HepG2 (cell line): ENCODE measurements around the gene MYD88. TPM values are rescaled to one million over a fixed set of nuclear protein-coding genes. Genes with fewer than 3 reads are reported as not detected.
A peak's percentile ranks its signal among the peaks of the same experiment; 100 is the strongest.

Experiments
- CEBPG ChIP-seq: IDR thresholded peaks from 2 replicates; pipeline ENCODE4 v1.6.1; 2016
- IKZF4 ChIP-seq: sonication (generic); formaldehyde crosslinking; IDR thresholded peaks from 2 replicates; pipeline ENCODE4 v1.5.1; 2020; ENCODE audit warnings: borderline replicate concordance, mild to moderate bottlenecking, low read depth, missing genetic modification reagents; ENCODE audit errors: not compliant biosample characterization
- KDM4B ChIP-seq: sonication (generic); formaldehyde crosslinking; IDR thresholded peaks from 2 replicates; pipeline ENCODE4 v1.4.0; 2020; ENCODE audit warnings: missing genetic modification reagents
- PRMT3 ChIP-seq: sonication (generic); formaldehyde crosslinking; IDR thresholded peaks from 2 replicates; pipeline ENCODE4 v1.8.1; 2022; ENCODE audit warnings: low read depth, mild to moderate bottlenecking, moderate library complexity, missing genetic modification reagents, borderline replicate concordance
- RAD21 ChIP-seq: fragments of 450-650 bp; formaldehyde crosslinking; IDR thresholded peaks from 2 replicates; pipeline ENCODE4 v1.5.0; 2020; ENCODE audit warnings: mild to moderate bottlenecking
- REPIN1 ChIP-seq: sonication (generic); formaldehyde crosslinking; IDR thresholded peaks from 2 replicates; pipeline ENCODE4 v1.8.0; 2022; ENCODE audit warnings: missing genetic modification reagents, low read depth, mild to moderate bottlenecking, borderline replicate concordance
- STAG1 ChIP-seq: sonication (generic); formaldehyde crosslinking; IDR thresholded peaks from 2 replicates; pipeline ENCODE4 v1.4.0; 2020; ENCODE audit warnings: missing genetic modification reagents
- ZBTB7A ChIP-seq: sonication (generic); formaldehyde crosslinking; IDR thresholded peaks from 2 replicates; pipeline ENCODE4 v1.8.0; 2022; ENCODE audit warnings: mild to moderate bottlenecking, missing genetic modification reagents
- ZBTB8A ChIP-seq: sonication (generic); formaldehyde crosslinking; IDR thresholded peaks from 2 replicates; pipeline ENCODE4 v1.4.0; 2020; ENCODE audit warnings: mild to moderate bottlenecking, low read depth, missing genetic modification reagents, borderline replicate concordance
- ZKSCAN5 ChIP-seq: sonication (generic); formaldehyde crosslinking; IDR thresholded peaks from 2 replicates; pipeline ENCODE4 v1.5.1; 2020; ENCODE audit warnings: mild to moderate bottlenecking, missing genetic modification reagents
- ZNF234 ChIP-seq: sonication (generic); formaldehyde crosslinking; conservative IDR thresholded peaks from 2 replicates; pipeline ENCODE4 v1.5.1; 2020; ENCODE audit warnings: mild to moderate bottlenecking, missing genetic modification reagents
- ZNF33B ChIP-seq: sonication (generic); formaldehyde crosslinking; IDR thresholded peaks from 2 replicates; pipeline ENCODE4 v1.5.1; 2020; ENCODE audit warnings: mild to moderate bottlenecking, missing genetic modification reagents
- ZNF607 ChIP-seq: sonication (generic); formaldehyde crosslinking; IDR thresholded peaks from 2 replicates; pipeline ENCODE4 v1.5.1; 2020; ENCODE audit warnings: missing genetic modification reagents, mild to moderate bottlenecking, borderline replicate concordance
- ZSCAN21 ChIP-seq: sonication (generic); formaldehyde crosslinking; IDR thresholded peaks from 2 replicates; pipeline ENCODE4 v1.8.0; 2022; ENCODE audit warnings: mild to moderate bottlenecking, missing genetic modification reagents, moderate library complexity, borderline replicate concordance
- polyA plus RNA-seq, 8 experiments: library from polyadenylated mRNA; depleted of rRNA in 3 of 8; stranded (reverse) in 7 of 8; unstranded in 1 of 8; fragments of >200 nt; fragmentation: Illumina TruSeq in 4 of 8; extraction: Trizol in 4 of 8; gene quantifications; 2 replicates each; pipeline versions ENCODE4 v1.2.1 to v1.2.3, GENCODE V29; 2011 to 2016; ENCODE audit warnings: low read depth in 4 of 8, missing spikeins in 1 of 8, mixed read lengths in 1 of 8; ENCODE audit not compliant: insufficient read depth in 1 of 8
- total RNA-seq, 5 experiments: library from RNA; depleted of rRNA; stranded (reverse); fragments of >200 nt; fragmentation: Illumina TruSeq; extraction: Trizol; gene quantifications; 2 replicates each; pipeline ENCODE4 v1.2.3, GENCODE V29; 2016; ENCODE audit warnings: low read depth in 1 of 5
- TF ChIP-seq, protein P1 (sequence below): sonication (generic); formaldehyde crosslinking; IDR thresholded peaks from 2 replicates; pipeline ENCODE4 v1.4.0; 2020; ENCODE audit warnings: mild to moderate bottlenecking, missing genetic modification reagents
- TF ChIP-seq, protein P2 (sequence below): sonication (generic); formaldehyde crosslinking; IDR thresholded peaks from 2 replicates; pipeline ENCODE4 v1.5.0; 2020; ENCODE audit warnings: mild to moderate bottlenecking, missing genetic modification reagents
- TF ChIP-seq, protein P3 (sequence below): sonication (generic); formaldehyde crosslinking; IDR thresholded peaks from 2 replicates; pipeline ENCODE4 v1.8.1; 2023; ENCODE audit warnings: mild to moderate bottlenecking, inconsistent platforms, moderate library complexity, missing genetic modification reagents, borderline replicate concordance

MYD88 gene
- total and polyA plus RNA-seq, 2 of the 13 experiments (the other 11 are each of a cell fraction or from before 2014, with no cell fraction given) = 7.6 to 32.7 TPM

DNA sequence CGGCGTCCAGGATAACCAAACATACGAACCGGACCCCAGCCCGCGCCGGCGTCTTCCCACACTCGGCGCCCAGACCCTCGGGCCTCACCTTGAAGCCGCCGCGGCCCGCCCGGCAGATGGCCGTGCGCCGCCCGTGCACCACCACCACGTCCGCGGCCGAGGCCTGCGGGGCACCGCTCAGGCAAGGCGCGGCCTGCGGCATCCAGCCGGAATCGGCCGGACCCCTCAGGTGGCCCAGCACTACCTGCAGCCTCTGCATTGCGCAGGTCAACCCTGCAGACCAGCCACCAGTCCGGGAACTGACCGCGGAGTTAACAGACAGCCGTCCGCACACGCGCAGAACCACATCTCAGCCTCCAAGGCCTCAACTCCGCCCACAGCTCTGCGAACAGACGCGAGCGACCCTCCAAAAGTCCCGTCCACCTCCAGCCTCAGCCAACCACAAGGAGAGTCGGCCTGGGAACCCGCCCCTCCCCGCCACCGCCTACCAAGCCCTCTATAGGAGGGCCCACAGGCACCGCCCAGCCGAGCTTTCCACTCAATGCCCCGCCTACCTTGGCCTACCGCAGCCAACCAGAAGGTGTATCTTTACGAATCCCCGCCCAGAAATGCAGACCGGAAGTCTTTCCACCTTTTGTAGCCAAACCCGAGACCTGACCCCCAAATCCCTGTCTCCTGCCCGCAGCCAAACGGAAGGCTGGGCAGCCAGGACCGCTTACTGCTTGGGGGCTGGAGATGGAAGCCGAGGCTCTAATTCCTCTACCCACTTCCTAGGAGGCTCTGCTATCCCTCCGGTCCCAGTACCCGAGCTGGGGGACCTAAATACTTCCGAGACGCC is 1.5 kb upstream of the MYD88 start, which contains the start of gene ACAA1 (continued):
- TF ChIP-seq, protein P1, sequence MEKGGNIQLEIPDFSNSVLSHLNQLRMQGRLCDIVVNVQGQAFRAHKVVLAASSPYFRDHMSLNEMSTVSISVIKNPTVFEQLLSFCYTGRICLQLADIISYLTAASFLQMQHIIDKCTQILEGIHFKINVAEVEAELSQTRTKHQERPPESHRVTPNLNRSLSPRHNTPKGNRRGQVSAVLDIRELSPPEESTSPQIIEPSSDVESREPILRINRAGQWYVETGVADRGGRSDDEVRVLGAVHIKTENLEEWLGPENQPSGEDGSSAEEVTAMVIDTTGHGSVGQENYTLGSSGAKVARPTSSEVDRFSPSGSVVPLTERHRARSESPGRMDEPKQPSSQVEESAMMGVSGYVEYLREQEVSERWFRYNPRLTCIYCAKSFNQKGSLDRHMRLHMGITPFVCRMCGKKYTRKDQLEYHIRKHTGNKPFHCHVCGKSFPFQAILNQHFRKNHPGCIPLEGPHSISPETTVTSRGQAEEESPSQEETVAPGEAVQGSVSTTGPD (CRISPR knock-in tag) = no peak
- TF ChIP-seq, protein P2, sequence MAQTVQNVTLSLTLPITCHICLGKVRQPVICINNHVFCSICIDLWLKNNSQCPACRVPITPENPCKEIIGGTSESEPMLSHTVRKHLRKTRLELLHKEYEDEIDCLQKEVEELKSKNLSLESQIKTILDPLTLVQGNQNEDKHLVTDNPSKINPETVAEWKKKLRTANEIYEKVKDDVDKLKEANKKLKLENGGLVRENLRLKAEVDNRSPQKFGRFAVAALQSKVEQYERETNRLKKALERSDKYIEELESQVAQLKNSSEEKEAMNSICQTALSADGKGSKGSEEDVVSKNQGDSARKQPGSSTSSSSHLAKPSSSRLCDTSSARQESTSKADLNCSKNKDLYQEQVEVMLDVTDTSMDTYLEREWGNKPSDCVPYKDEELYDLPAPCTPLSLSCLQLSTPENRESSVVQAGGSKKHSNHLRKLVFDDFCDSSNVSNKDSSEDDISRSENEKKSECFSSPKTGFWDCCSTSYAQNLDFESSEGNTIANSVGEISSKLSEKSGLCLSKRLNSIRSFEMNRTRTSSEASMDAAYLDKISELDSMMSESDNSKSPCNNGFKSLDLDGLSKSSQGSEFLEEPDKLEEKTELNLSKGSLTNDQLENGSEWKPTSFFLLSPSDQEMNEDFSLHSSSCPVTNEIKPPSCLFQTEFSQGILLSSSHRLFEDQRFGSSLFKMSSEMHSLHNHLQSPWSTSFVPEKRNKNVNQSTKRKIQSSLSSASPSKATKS = no peak
- TF ChIP-seq RAD21 (CRISPR knock-in tag) = peak; percentile 46
- no peak for TF ChIP-seq ZSCAN21 (CRISPR knock-in tag)
- TF ChIP-seq ZBTB8A = no peak
- TF ChIP-seq, protein P3, sequence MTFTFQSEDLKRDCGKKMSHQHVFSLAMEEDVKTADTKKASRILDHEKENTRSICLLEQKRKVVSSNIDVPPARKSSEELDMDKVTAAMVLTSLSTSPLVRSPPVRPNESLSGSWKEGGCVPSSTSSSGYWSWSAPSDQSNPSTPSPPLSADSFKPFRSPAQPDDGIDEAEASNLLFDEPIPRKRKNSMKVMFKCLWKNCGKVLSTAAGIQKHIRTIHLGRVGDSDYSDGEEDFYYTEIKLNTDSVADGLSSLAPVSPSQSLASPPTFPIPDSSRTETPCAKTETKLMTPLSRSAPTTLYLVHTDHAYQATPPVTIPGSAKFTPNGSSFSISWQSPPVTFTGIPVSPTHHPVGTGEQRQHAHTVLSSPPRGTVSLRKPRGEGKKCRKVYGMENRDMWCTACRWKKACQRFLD (CRISPR knock-in tag) = no peak
- TF ChIP-seq KDM4B (CRISPR knock-in tag) = no peak
- peak; percentile 89 for TF ChIP-seq IKZF4 (CRISPR knock-in tag)
- no peak for TF ChIP-seq ZBTB7A (CRISPR knock-in tag)
- peak; percentile 57 for TF ChIP-seq ZNF607 (CRISPR knock-in tag)
- no peak for TF ChIP-seq ZNF33B (CRISPR knock-in tag)
- TF ChIP-seq ZNF234 = no peak
- no peak for TF ChIP-seq ZKSCAN5
- no peak for TF ChIP-seq PRMT3 (CRISPR knock-in tag)
- peak; percentile 50; the same call in 1 of the 2 replicates for TF ChIP-seq CEBPG (CRISPR knock-in tag)
- TF ChIP-seq STAG1 = no peak; the same call in 1 of the 2 replicates
- 0 out of 2 replicates have a peak, but pooled peaks have one; percentile 50 for TF ChIP-seq REPIN1 (CRISPR knock-in tag)
